Measurements from ENCODE around the gene CTDSP1. TPM values are rescaled to one million over a fixed set of nuclear protein-coding genes. Genes with fewer than 3 reads are reported as not detected.

The CTDSP1 gene
- total and polyA plus RNA-seq, 7 donors = 75.1 to 120 (median 82.6) TPM

DNA sequence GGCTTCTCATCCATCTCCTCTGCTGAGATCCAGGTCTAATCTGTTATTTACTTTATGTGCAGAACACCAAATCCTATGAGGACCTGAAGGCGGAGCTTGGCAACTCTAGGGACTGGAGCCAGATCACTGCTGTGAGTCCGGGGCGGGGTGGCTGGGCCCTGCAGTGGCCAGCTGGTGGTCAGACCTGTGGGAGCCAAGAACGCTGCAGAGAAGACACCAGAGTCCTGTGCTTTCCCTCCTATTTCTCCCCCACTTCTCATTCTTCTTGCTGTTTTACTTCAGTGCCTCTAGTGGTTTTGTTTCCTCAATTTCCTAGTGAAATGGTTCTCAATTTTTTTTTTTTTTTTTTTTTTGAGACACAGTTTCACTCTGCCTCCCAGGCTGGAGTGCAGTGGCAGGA lies 38.9 kb downstream of the CTDSP1 start:
- Histone ChIP-seq H3K9me3 (no peaks in the 10 kb centered on the region), H3K4me3 (no peak overlapping the region), H3K4me1 (no peaks in the 10 kb centered on the region), H3K27me3 (no peaks in the 10 kb centered on the region), H3K36me3 (no peaks in the 10 kb centered on the region), H3K27ac (no peak overlapping the region)
- 73 to 74% methylated on average over 4 of the region's 4 CpGs for WGBS, 2 donors
- TF ChIP-seq POLR2A (IDR thresholded peaks at IDR 0.05) (no peak), POLR2AphosphoS5 (IDR thresholded peaks at IDR 0.05) (no peak), EP300 (IDR thresholded peaks at IDR 0.05) (no peak)
- TF ChIP-seq, protein P1, sequence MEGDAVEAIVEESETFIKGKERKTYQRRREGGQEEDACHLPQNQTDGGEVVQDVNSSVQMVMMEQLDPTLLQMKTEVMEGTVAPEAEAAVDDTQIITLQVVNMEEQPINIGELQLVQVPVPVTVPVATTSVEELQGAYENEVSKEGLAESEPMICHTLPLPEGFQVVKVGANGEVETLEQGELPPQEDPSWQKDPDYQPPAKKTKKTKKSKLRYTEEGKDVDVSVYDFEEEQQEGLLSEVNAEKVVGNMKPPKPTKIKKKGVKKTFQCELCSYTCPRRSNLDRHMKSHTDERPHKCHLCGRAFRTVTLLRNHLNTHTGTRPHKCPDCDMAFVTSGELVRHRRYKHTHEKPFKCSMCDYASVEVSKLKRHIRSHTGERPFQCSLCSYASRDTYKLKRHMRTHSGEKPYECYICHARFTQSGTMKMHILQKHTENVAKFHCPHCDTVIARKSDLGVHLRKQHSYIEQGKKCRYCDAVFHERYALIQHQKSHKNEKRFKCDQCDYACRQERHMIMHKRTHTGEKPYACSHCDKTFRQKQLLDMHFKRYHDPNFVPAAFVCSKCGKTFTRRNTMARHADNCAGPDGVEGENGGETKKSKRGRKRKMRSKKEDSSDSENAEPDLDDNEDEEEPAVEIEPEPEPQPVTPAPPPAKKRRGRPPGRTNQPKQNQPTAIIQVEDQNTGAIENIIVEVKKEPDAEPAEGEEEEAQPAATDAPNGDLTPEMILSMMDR (IDR thresholded peaks at IDR 0.05) = no peak
- intact Hi-C loops (cut with DNase I) = no loop called here
- DNase-seq = no peak

DNA sequence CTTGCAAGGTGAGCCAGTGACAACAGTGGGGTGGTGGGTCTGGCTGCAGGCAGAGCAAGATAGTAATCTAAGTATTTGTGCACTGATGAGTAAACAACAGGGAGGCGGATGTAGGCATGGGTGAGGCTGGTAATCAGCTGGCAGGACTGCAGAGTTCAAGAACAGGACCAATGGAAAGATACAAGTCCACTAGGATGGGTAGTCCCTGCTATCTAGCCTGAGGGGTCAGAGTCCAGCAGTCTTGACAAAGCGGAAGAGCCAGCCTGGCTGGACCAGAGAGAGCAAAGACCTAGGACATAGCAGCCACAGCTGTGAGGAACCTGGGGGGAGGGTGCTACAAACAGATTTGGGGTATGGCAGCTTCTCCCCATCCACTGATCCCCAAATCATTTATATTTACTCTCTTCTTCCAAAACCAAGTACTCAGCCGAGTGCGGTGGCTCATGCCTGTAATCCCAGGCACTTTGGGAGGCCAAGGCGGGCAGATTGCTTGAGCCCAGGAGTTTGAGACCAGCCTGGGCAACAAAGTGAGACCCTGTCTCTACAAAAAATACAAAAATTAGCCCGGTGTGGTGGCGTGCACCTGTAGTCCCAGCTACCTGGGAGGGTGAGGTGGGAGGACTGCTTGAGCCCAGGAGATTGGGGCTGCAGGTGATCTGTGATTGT lies 45.2 kb downstream of the CTDSP1 start:
- intact Hi-C loops (cut with DNase I) = no loop called here
- peaks cover 0 to 18% (median 2%) of the 10 kb centered on the region in 4 donors for H3K36me3 ChIP-seq
- DNase-seq = no peak
- H3K4me1 ChIP-seq = no peaks in the 10 kb centered on the region
- no peaks in the 10 kb centered on the region for H3K27me3 ChIP-seq
- H3K9me3 ChIP-seq = no peaks in the 10 kb centered on the region
- no peak overlapping the region for H3K27ac ChIP-seq
- TF ChIP-seq POLR2AphosphoS5 (IDR thresholded peaks at IDR 0.05) (no peak), EP300 (IDR thresholded peaks at IDR 0.05) (no peak), POLR2A (IDR thresholded peaks at IDR 0.05) (no peak)
- TF ChIP-seq, protein P1 (IDR thresholded peaks at IDR 0.05) = no peak
- no peak overlapping the region for H3K4me3 ChIP-seq
- WGBS, 2 donors = 73 to 89% methylated on average over 7 of the region's 7 CpGs

DNA sequence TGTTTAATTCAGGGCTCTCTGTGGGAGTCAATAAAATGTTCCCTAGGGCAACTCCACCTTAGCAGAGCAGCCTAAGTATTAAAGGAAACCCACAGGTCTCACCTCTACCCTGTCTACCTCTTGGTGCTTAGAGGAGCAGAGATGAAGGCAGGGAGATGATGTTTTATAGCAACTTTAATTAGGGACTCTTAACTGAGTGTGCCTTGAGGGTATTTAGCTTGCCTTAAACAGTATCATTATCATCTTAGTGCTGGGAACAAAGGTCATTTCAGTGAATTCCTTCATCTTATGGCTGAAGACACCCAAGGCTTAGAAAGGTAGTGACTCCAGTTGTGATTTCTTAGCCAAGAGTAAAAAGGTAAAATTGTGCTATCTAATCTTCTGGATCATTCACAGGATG lies 45.9 kb downstream of the CTDSP1 start:
- TF ChIP-seq EP300 (IDR thresholded peaks at IDR 0.05) (no peak), POLR2AphosphoS5 (IDR thresholded peaks at IDR 0.05) (no peak), POLR2A (IDR thresholded peaks at IDR 0.05) (no peak)
- TF ChIP-seq, protein P1 (IDR thresholded peaks at IDR 0.05) = no peak
- Histone ChIP-seq H3K4me1 (no peaks in the 10 kb centered on the region), H3K27me3 (no peaks in the 10 kb centered on the region), H3K9me3 (no peaks in the 10 kb centered on the region), H3K27ac (no peak overlapping the region), H3K4me3 (no peak overlapping the region), H3K36me3 (peaks cover 0 to 20% (median 2%) of the 10 kb centered on the region in 4 donors)
- no peak for DNase-seq
- intact Hi-C loops (cut with DNase I) = no loop called here

DNA sequence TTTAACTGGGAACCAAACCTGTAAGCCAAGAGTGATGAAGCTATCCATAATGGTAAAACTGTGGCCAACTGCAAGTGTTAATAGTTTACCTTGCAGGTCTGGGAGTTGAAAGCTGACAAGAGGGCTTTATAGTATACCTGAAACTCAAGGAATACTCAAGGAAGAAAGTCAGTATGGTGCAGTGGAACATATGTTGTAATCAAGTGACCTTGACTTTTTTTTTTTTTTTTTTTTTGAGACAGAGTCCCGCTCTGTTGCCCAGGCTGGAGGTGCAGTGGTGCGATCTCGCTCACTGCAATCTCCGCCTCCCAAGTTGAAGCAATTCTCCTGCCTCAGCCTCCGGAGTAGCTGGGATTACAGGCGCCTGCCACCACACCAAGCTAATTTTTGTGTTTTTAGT lies 46.9 kb downstream of the CTDSP1 start:
- H3K36me3 ChIP-seq = peaks cover 0 to 20% (median 2%) of the 10 kb centered on the region in 4 donors

More for the DNA sequence above, 46.9 kb downstream of the CTDSP1 start:
- Histone ChIP-seq H3K9me3 (no peaks in the 10 kb centered on the region), H3K4me3 (no peak overlapping the region), H3K4me1 (no peaks in the 10 kb centered on the region), H3K27me3 (no peaks in the 10 kb centered on the region), H3K27ac (no peak overlapping the region)
- no peak for DNase-seq
- intact Hi-C loops (cut with DNase I) = no loop called here
- TF ChIP-seq EP300 (IDR thresholded peaks at IDR 0.05) (no peak), POLR2A (IDR thresholded peaks at IDR 0.05) (no peak), POLR2AphosphoS5 (IDR thresholded peaks at IDR 0.05) (no peak)
- TF ChIP-seq, protein P1 (IDR thresholded peaks at IDR 0.05) = no peak
- 90 to 98% methylated on average over 6 of the region's 6 CpGs for WGBS, 2 donors
